ENCODE measurements around the gene RFX4. TPM values are rescaled to one million over a fixed set of nuclear protein-coding genes. Genes with fewer than 3 reads are reported as not detected.

The RFX4 gene
- total RNA-seq, 1 experiment from 2014 or later: not detected

DNA sequence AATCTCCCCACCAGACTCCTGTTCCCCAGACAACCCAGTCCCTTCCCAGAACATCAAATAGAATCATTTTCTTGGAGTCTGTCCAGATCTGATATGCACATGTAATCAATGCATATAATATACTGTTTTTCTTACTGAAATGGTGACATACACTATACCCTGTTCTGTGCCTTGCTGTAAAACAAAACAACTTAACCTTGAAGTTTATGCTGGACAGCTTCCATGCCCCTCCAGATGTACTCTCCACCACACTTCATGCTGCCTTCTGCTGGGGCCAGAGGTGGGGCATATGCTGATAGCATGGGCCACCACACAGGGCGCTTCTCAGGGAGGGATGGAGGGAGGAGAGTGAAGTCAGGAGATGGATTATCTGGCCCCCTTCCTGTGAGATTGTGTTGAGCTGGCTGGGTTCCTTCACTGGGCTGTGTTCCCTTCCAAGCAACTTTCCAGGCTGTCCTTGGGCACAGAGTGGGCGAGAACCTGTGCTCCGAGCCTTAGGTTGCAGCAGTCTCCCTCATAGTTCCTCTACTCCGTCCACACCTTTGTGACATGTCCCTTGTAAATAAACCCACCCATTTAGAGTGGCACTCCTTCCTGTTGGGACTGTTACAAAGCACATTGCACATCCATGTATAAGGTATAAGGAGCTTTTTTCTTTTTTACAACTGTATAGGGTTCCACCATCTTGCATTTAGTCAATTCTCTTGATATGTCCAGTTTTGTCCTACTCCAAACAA, 114.0 kb downstream of the RFX4 start:
- Histone ChIP-seq H3K4me1 (replicated peaks) (no peaks in the 10 kb centered on the region), H3K9me3 (replicated peaks) (no peaks in the 10 kb centered on the region), H3K4me3 (no peak overlapping the region), H3K27ac (no peak overlapping the region), H3K36me3 (no peaks in the 10 kb centered on the region), H3K27me3 (replicated peaks) (0 out of 2 replicates have a peak, but pooled peaks cover 5% of the 10 kb centered on the region)
- DNase-seq (ENCODE audit: low read depth in 1 of 2, low spot score in 2 of 2): no peak

DNA sequence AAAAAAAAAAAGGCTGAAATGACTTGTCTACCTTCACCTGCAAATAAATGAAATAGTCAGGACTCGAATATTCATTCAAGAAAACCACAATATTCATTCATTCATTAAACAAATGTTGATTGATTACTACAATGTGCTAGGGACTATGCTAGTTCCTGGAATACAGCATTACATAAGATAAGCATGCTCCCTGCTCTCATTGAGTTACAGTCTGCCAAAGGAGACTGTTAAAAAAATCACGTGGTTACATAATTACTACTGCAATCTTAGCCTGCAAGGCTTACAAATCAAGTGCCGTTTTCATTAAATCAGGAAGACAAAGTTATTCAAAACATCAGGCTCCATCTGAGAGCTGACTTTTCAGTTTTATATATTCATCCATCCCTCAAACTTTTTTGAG, 121.3 kb downstream of the RFX4 start:
- no peaks in the 10 kb centered on the region for H3K36me3 ChIP-seq
- no peak overlapping the region for H3K4me3 ChIP-seq
- H3K27me3 ChIP-seq (replicated peaks): no peaks in the 10 kb centered on the region; the same call in 1 of the 2 replicates
- no peak overlapping the region for H3K27ac ChIP-seq
- no peak for DNase-seq (ENCODE audit: low read depth in 1 of 2, low spot score in 2 of 2)
- H3K4me1 ChIP-seq (replicated peaks): no peaks in the 10 kb centered on the region
- no peaks in the 10 kb centered on the region for H3K9me3 ChIP-seq (replicated peaks)

- H3K4me3 ChIP-seq: no peak overlapping the region
- no peak overlapping the region for H3K27ac ChIP-seq
- H3K36me3 ChIP-seq: no peaks in the 10 kb centered on the region
- no peaks in the 10 kb centered on the region for H3K4me1 ChIP-seq (replicated peaks)
- no peaks in the 10 kb centered on the region for H3K9me3 ChIP-seq (replicated peaks)
- H3K27me3 ChIP-seq (replicated peaks): peaks cover 9% of the 10 kb centered on the region
- no peak for DNase-seq (ENCODE audit: low read depth in 1 of 2, low spot score in 2 of 2)
Measured at GRCh38 chr12:106705971-106706370, 123.2 kb downstream of the RFX4 start.

GRCh38 chr12:106709068-106709511, 126.3 kb downstream of the RFX4 start:
- Histone ChIP-seq H3K27me3 (replicated peaks) (peaks cover 9% of the 10 kb centered on the region; the same call in 1 of the 2 replicates), H3K9me3 (replicated peaks) (no peaks in the 10 kb centered on the region), H3K36me3 (no peaks in the 10 kb centered on the region), H3K4me3 (no peak overlapping the region), H3K27ac (no peak overlapping the region), H3K4me1 (replicated peaks) (no peaks in the 10 kb centered on the region)
- no peak for DNase-seq (ENCODE audit: low read depth in 1 of 2, low spot score in 2 of 2)

- Histone ChIP-seq H3K9me3 (replicated peaks) (no peaks in the 10 kb centered on the region), H3K4me3 (no peak overlapping the region), H3K4me1 (replicated peaks) (no peaks in the 10 kb centered on the region), H3K27me3 (replicated peaks) (peaks cover 9% of the 10 kb centered on the region; the same call in 1 of the 2 replicates), H3K27ac (no peak overlapping the region), H3K36me3 (no peaks in the 10 kb centered on the region)
- no peak for DNase-seq (ENCODE audit: low read depth in 1 of 2, low spot score in 2 of 2)
Measured at GRCh38 chr12:106710143-106710893, 127.5 kb downstream of the RFX4 start.

- no peaks in the 10 kb centered on the region for H3K9me3 ChIP-seq (replicated peaks)
- no peaks in the 10 kb centered on the region for H3K36me3 ChIP-seq
- H3K27ac ChIP-seq: no peak overlapping the region
- no peak for DNase-seq (ENCODE audit: low read depth in 1 of 2, low spot score in 2 of 2)
- H3K27me3 ChIP-seq (replicated peaks): peaks cover 9% of the 10 kb centered on the region; the same call in 1 of the 2 replicates
- no peak overlapping the region for H3K4me3 ChIP-seq
- no peaks in the 10 kb centered on the region for H3K4me1 ChIP-seq (replicated peaks)
Measured at GRCh38 chr12:106711316-106711715, 128.5 kb downstream of the RFX4 start.

GRCh38 chr12:106712768-106713167, 130.0 kb downstream of the RFX4 start:
- H3K27me3 ChIP-seq (replicated peaks): peaks cover 9% of the 10 kb centered on the region; the same call in 1 of the 2 replicates
- no peaks in the 10 kb centered on the region for H3K4me1 ChIP-seq (replicated peaks)
- H3K9me3 ChIP-seq (replicated peaks): no peaks in the 10 kb centered on the region
- H3K4me3 ChIP-seq: no peak overlapping the region
- no peak for DNase-seq (ENCODE audit: low read depth in 1 of 2, low spot score in 2 of 2)
- H3K36me3 ChIP-seq: no peaks in the 10 kb centered on the region
- H3K27ac ChIP-seq: no peak overlapping the region

DNA sequence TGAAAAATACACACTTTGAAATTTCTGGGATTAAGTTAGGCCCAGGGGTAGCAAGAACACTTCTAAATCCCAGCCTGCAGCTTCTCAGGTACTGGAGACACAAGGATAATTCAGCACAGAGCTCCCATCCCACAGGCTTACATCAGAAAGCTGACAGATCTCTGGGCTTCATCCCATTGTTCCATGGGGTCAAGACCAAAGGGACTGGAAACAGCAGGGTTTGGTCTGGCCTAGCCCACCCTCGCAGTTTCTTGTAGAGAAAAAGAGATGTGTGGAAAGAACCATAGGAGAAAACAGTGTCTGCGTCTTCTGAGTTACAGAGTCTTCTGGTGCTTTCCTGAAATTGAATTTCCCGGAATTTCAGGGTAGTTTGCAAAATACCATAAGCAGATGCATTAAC, 132.1 kb downstream of the RFX4 start:
- H3K9me3 ChIP-seq (replicated peaks): no peaks in the 10 kb centered on the region
- no peak overlapping the region for H3K4me3 ChIP-seq
- DNase-seq (ENCODE audit: low read depth in 1 of 2, low spot score in 2 of 2): no peak
- H3K27me3 ChIP-seq (replicated peaks): peaks cover 1% of the 10 kb centered on the region; the same call in 1 of the 2 replicates
- no peaks in the 10 kb centered on the region for H3K4me1 ChIP-seq (replicated peaks)
- no peaks in the 10 kb centered on the region for H3K36me3 ChIP-seq
- H3K27ac ChIP-seq: no peak overlapping the region

DNA sequence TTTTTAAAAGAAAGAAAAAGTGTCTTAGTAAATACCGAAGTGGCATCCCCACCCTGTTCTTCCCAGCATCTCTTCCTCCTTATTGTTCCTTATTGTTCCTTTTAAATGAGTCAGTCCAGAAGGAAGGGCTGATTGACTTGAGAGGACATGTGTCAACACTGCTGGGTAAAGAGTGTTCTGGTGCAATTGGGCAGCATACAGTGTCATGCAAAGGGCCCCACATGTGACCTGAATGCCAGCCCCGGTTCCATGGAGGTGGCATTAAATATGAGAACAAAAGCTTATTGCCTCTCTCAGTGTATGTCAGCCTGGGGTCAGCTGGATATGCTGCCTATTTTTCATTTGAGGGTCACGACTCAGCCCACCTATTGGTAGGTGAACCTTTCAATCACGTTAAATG, 132.8 kb downstream of the RFX4 start:
- Histone ChIP-seq H3K36me3 (no peaks in the 10 kb centered on the region), H3K27me3 (replicated peaks) (no peaks in the 10 kb centered on the region), H3K4me1 (replicated peaks) (no peaks in the 10 kb centered on the region), H3K9me3 (replicated peaks) (no peaks in the 10 kb centered on the region), H3K4me3 (no peak overlapping the region), H3K27ac (no peak overlapping the region)
- DNase-seq (ENCODE audit: low read depth in 1 of 2, low spot score in 2 of 2): no peak

- no peak overlapping the region for H3K4me3 ChIP-seq
- no peaks in the 10 kb centered on the region for H3K27me3 ChIP-seq (replicated peaks)
- no peak for DNase-seq (ENCODE audit: low read depth in 1 of 2, low spot score in 2 of 2)
- H3K9me3 ChIP-seq (replicated peaks): no peaks in the 10 kb centered on the region
- no peaks in the 10 kb centered on the region for H3K4me1 ChIP-seq (replicated peaks)
- no peaks in the 10 kb centered on the region for H3K36me3 ChIP-seq
- H3K27ac ChIP-seq: no peak overlapping the region
Measured at GRCh38 chr12:106717673-106718072, 134.9 kb downstream of the RFX4 start.

- Histone ChIP-seq H3K4me1 (replicated peaks) (no peaks in the 10 kb centered on the region), H3K27ac (no peak overlapping the region), H3K9me3 (replicated peaks) (no peaks in the 10 kb centered on the region), H3K36me3 (no peaks in the 10 kb centered on the region), H3K27me3 (replicated peaks) (no peaks in the 10 kb centered on the region), H3K4me3 (no peak overlapping the region)
- no peak for DNase-seq (ENCODE audit: low read depth in 1 of 2, low spot score in 2 of 2)
Measured at GRCh38 chr12:106719879-106720278, 137.1 kb downstream of the RFX4 start.

DNA sequence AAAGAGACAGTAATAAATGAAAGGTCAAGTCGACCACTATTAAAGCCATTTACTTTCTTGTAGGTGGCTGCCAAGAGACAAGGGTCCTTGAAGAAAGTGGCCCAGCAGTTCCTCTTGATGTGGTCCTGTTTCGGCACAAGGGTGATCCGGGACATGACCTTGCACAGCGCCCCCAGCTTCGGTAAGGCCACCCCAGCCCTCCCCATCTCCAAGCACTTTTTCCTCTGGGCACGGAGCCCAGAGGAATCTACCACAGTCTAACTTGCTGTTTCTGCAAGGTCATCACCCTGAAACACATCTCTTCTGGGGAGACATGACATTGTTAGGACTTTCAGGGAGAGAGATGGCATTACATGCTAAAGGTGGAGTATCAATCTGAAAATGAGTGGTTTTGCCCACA, 137.9 kb downstream of the RFX4 start:
- Histone ChIP-seq H3K36me3 (no peaks in the 10 kb centered on the region), H3K27ac (no peak overlapping the region), H3K4me1 (replicated peaks) (no peaks in the 10 kb centered on the region), H3K27me3 (replicated peaks) (no peaks in the 10 kb centered on the region), H3K4me3 (no peak overlapping the region), H3K9me3 (replicated peaks) (no peaks in the 10 kb centered on the region)
- no peak for DNase-seq (ENCODE audit: low read depth in 1 of 2, low spot score in 2 of 2)

GRCh38 chr12:106721915-106722314, 139.1 kb downstream of the RFX4 start:
- Histone ChIP-seq H3K36me3 (no peaks in the 10 kb centered on the region), H3K9me3 (replicated peaks) (no peaks in the 10 kb centered on the region), H3K4me1 (replicated peaks) (no peaks in the 10 kb centered on the region), H3K4me3 (no peak overlapping the region), H3K27ac (no peak overlapping the region), H3K27me3 (replicated peaks) (no peaks in the 10 kb centered on the region)
- DNase-seq (ENCODE audit: low read depth in 1 of 2, low spot score in 2 of 2): no peak

DNA sequence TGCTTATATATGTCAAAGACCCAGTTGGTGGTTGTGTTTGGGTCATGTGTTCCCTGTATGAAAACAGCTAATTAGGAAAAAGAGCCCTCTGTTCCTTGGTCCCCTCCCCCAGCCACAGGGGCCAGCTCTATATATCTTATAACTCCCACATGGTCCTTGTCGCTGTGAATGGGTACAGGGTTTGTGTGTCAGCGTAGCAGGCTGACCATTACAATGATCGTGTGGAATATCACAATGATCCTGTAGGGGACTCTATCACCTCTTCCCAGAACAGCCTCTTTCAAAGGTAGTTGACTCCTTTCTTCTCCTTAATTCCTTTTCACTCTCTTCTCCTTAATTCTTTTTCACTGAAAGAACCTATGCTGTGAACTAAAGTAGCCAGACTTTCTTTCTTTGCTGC, 140.0 kb downstream of the RFX4 start:
- Histone ChIP-seq H3K9me3 (replicated peaks) (no peaks in the 10 kb centered on the region), H3K27me3 (replicated peaks) (no peaks in the 10 kb centered on the region), H3K27ac (no peak overlapping the region), H3K36me3 (no peaks in the 10 kb centered on the region), H3K4me3 (no peak overlapping the region), H3K4me1 (replicated peaks) (no peaks in the 10 kb centered on the region)
- no peak for DNase-seq (ENCODE audit: low read depth in 1 of 2, low spot score in 2 of 2)
